Spleen (tissue), 7 donors: ENCODE measurements around the gene SRGAP2.
"Not testable (repeated sequence)": the region's sequence is repeated elsewhere in the genome, so short reads cannot be mapped to it uniquely, and the experiment has no call there.

Experiments
- CTCF ChIP-seq, 11 experiments: fragments of 200-600 bp in 7 of 11; fragments of 450-650 bp in 4 of 11; sonication (generic) in 4 of 11; IDR thresholded peaks in 8 of 11; conservative IDR thresholded peaks in 3 of 11; 1 replicate in 7 of 11; 2 replicates in 4 of 11; pipeline versions ENCODE4 v1.4.0 to v1.8.0; 2016 to 2021; ENCODE audit warnings: antibody characterized with exemption in 11 of 11, inconsistent platforms in 4 of 11, mild to moderate bottlenecking in 1 of 11
- POLR2A ChIP-seq, 3 donors: fragments of 450-650 bp; IDR thresholded peaks; one replicate each; pipeline ENCODE4 v1.5.1; 2017; ENCODE audit warnings: antibody characterized with exemption in 3 of 3, mild to moderate bottlenecking in 1 of 3
- POLR2AphosphoS5 ChIP-seq, 3 donors: sonication (generic); formaldehyde crosslinking; IDR thresholded peaks; one replicate each; pipeline ENCODE4 v1.5.1; 2017; ENCODE audit warnings: antibody characterized with exemption in 3 of 3
- donor health status: DM: no; HTN: no; CAD: no; lungs with moderate emphysema.
- donor health status: DM: no; HTN: no; CAD: no.
- donor health status: DM: no; HTN: no; CAD: no.

- not testable (repeated sequence) for TF ChIP-seq POLR2A (IDR thresholded peaks at IDR 0.05); CTCF (IDR thresholded peaks at IDR 0.05 in 8 of 11, conservative IDR thresholded peaks at IDR 0.05 in 3 of 11); POLR2AphosphoS5 (IDR thresholded peaks at IDR 0.05)
Observed at GRCh38 chr1:206225386-206225785, 22.0 kb downstream of the SRGAP2 start.
